ENCODE measurements around the gene CACNA2D2. TPM values are rescaled to one million over a fixed set of nuclear protein-coding genes. Genes with fewer than 3 reads are reported as not detected.

Gene CACNA2D2
- total RNA-seq, 1 donor from 2014 or later: 0.59 TPM

- intact Hi-C loops (cut with micrococcal nuclease): no loop called here
- H3K4me3 Mint-ChIP-seq (ENCODE audit: low read depth): no peak overlapping the region
- H3K27me3 Mint-ChIP-seq (ENCODE audit: low read depth): no peaks in the 10 kb centered on the region
- H3K27ac Mint-ChIP-seq: no peak overlapping the region
- no peak for DNase-seq (ENCODE audit: low spot score)
- no peaks in the 10 kb centered on the region for H3K9me3 Mint-ChIP-seq
- H3K4me1 Mint-ChIP-seq (ENCODE audit: low read depth): no peaks in the 10 kb centered on the region
- H3K36me3 Mint-ChIP-seq (ENCODE audit: low read depth): no peaks in the 10 kb centered on the region
Measured at GRCh38 chr3:50441424-50442217, 61.8 kb downstream of the CACNA2D2 start.

- intact Hi-C loops (cut with micrococcal nuclease): loop anchor here (1.0 to 2.0 kb wide), 2 partner anchors 106 to 179 kb away; no protein-coding TSS in a partner anchor
- Mint-ChIP-seq H3K27ac (no peak overlapping the region), H3K4me1 (ENCODE audit: low read depth) (no peaks in the 10 kb centered on the region), H3K9me3 (no peaks in the 10 kb centered on the region), H3K27me3 (ENCODE audit: low read depth) (no peaks in the 10 kb centered on the region), H3K36me3 (ENCODE audit: low read depth) (no peaks in the 10 kb centered on the region), H3K4me3 (ENCODE audit: low read depth) (no peak overlapping the region)
- peak; percentile 68 for DNase-seq (ENCODE audit: low spot score)
Measured at GRCh38 chr3:50436114-50436674, 67.2 kb downstream of the CACNA2D2 start.

- Mint-ChIP-seq H3K36me3 (ENCODE audit: low read depth) (no peaks in the 10 kb centered on the region), H3K4me3 (ENCODE audit: low read depth) (no peak overlapping the region), H3K27ac (no peak overlapping the region), H3K4me1 (ENCODE audit: low read depth) (no peaks in the 10 kb centered on the region), H3K9me3 (no peaks in the 10 kb centered on the region), H3K27me3 (ENCODE audit: low read depth) (no peaks in the 10 kb centered on the region)
- DNase-seq (ENCODE audit: low spot score): no peak
- intact Hi-C loops (cut with micrococcal nuclease): loop anchor here (1.0 to 2.0 kb wide), 2 partner anchors 107 to 179 kb away; no protein-coding TSS in a partner anchor
Measured at GRCh38 chr3:50435371-50436113, 67.9 kb downstream of the CACNA2D2 start.

DNA sequence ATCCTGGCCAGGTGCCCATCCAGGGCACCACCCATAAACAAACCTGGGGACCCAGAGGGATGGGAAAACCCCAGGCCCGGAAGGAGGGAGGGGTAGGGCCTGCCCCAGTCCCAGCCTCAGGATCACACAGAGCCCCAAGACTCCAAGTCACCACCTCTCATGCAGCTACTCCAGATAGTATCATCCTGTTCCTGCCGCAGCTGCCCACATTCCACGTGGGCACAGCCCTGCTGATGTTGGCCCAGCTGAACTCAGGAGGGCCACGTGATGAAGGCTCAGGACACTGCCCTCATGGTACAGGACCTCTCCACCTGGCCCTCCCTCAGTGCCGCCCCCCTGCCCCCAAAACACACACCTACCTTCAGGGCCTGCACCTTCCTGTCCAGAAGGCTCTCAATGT, 69.5 kb downstream of the CACNA2D2 start:
- H3K36me3 Mint-ChIP-seq (ENCODE audit: low read depth): no peaks in the 10 kb centered on the region
- no peak overlapping the region for H3K27ac Mint-ChIP-seq
- H3K9me3 Mint-ChIP-seq: no peaks in the 10 kb centered on the region
- H3K27me3 Mint-ChIP-seq (ENCODE audit: low read depth): no peaks in the 10 kb centered on the region
- H3K4me3 Mint-ChIP-seq (ENCODE audit: low read depth): no peak overlapping the region
- H3K4me1 Mint-ChIP-seq (ENCODE audit: low read depth): no peaks in the 10 kb centered on the region
- intact Hi-C loops (cut with micrococcal nuclease): no loop called here
- no peak for DNase-seq (ENCODE audit: low spot score)

DNA sequence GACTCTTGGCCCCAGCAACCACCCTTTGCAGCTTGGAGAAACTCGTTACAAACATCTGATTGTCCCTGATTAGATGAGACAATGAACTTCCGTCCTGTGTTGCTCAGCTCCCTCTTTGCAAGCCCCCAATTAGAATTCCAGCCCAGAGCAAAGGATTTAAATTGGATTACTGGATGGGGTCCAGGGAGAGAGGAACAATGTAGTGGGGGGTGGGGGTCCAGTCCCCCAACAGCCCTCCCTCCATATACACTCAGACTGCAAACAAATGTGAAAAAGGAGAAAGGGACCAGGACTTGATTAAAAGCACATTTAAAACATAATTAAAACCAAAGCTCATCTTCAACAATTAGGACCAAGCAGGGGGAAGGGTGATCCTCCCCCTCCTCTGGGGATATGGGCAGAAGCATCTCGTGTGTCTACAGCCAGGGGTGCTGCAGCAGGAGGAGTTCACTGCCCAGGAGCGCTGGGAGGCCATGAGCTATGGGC, 72.4 kb downstream of the CACNA2D2 start:
- no peaks in the 10 kb centered on the region for H3K27me3 Mint-ChIP-seq (ENCODE audit: low read depth)
- no peak overlapping the region for H3K4me3 Mint-ChIP-seq (ENCODE audit: low read depth)
- H3K36me3 Mint-ChIP-seq (ENCODE audit: low read depth): no peaks in the 10 kb centered on the region
- intact Hi-C loops (cut with micrococcal nuclease): no loop called here
- H3K9me3 Mint-ChIP-seq: no peaks in the 10 kb centered on the region
- no peaks in the 10 kb centered on the region for H3K4me1 Mint-ChIP-seq (ENCODE audit: low read depth)
- DNase-seq (ENCODE audit: low spot score): no peak
- H3K27ac Mint-ChIP-seq: no peak overlapping the region

DNA sequence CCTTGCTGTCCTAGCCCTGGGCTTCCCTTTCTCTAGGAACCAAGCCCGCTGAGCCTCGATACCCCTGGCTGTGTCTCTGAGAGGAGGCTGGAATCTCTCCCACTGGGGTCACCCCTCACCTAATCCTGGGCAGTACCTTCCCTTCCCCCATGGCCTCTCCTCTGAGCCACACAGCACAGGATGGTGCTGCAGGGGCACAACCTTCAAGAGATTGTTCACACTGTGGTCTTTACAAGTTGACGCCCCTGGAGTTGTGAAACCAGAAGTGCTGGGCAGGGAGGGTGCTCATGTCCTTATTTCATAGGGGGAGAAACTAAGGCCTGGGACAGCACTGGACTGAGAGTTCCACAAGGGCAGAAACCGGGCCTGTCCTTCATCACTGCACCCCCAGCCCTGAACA, 73.2 kb downstream of the CACNA2D2 start:
- no peak overlapping the region for H3K27ac Mint-ChIP-seq
- H3K27me3 Mint-ChIP-seq (ENCODE audit: low read depth): no peaks in the 10 kb centered on the region
- H3K4me3 Mint-ChIP-seq (ENCODE audit: low read depth): no peak overlapping the region
- no peaks in the 10 kb centered on the region for H3K4me1 Mint-ChIP-seq (ENCODE audit: low read depth)
- H3K9me3 Mint-ChIP-seq: no peaks in the 10 kb centered on the region
- no peak for DNase-seq (ENCODE audit: low spot score)
- no peaks in the 10 kb centered on the region for H3K36me3 Mint-ChIP-seq (ENCODE audit: low read depth)
- intact Hi-C loops (cut with micrococcal nuclease): no loop called here

GRCh38 chr3:50428007-50428633, 75.3 kb downstream of the CACNA2D2 start:
- H3K9me3 Mint-ChIP-seq: no peaks in the 10 kb centered on the region
- intact Hi-C loops (cut with micrococcal nuclease): no loop called here
- H3K27me3 Mint-ChIP-seq (ENCODE audit: low read depth): no peaks in the 10 kb centered on the region
- no peaks in the 10 kb centered on the region for H3K4me1 Mint-ChIP-seq (ENCODE audit: low read depth)
- H3K27ac Mint-ChIP-seq: no peak overlapping the region
- DNase-seq (ENCODE audit: low spot score): no peak
- H3K4me3 Mint-ChIP-seq (ENCODE audit: low read depth): no peak overlapping the region
- no peaks in the 10 kb centered on the region for H3K36me3 Mint-ChIP-seq (ENCODE audit: low read depth)

DNA sequence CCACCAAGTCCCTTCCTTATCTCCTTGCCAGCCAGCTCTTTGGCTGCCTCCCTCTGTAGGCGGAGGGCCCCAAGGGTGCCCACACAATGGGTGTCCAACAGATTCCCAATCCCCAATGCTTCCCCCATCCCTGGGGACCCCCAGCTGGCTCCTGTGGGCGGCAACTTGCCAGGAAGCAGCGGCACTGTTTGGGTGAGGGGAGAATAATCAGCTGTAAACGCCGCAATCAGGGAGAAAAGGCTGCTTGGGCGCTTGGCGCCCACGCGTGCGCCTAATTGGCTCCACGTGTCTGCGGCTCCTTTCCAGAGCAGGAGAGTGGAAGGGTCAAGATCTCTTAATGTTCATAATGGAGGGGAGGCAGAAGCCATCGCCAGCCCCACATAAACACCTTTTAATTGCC, 76.2 kb downstream of the CACNA2D2 start:
- Mint-ChIP-seq H3K4me3 (ENCODE audit: low read depth) (no peak overlapping the region), H3K27me3 (ENCODE audit: low read depth) (no peaks in the 10 kb centered on the region), H3K9me3 (no peaks in the 10 kb centered on the region), H3K4me1 (ENCODE audit: low read depth) (no peaks in the 10 kb centered on the region), H3K27ac (no peak overlapping the region), H3K36me3 (ENCODE audit: low read depth) (no peaks in the 10 kb centered on the region)
- intact Hi-C loops (cut with micrococcal nuclease): no loop called here
- DNase-seq (ENCODE audit: low spot score): no peak

DNA sequence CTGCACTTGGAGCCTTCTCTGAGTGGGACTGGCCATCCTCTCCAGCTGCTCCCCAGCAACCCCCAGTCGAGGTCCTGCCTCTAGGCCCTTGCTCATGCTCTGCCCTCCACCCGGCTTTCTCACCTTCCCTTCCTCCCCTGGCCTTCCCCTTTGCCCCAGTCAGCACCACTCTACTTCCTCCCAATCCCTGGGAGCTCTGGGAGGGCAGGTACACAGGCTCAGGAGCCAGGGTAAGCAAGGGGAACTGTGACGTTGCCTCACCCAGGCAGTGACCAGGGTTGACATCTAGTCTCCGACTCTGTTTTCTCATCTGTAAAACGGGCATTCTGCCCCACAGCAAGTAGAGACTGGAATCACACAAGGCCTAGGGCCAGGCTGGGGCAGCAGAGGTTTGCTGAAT, 77.5 kb downstream of the CACNA2D2 start:
- Mint-ChIP-seq H3K9me3 (no peaks in the 10 kb centered on the region), H3K36me3 (ENCODE audit: low read depth) (no peaks in the 10 kb centered on the region), H3K27me3 (ENCODE audit: low read depth) (no peaks in the 10 kb centered on the region), H3K27ac (no peak overlapping the region), H3K4me3 (ENCODE audit: low read depth) (no peak overlapping the region), H3K4me1 (ENCODE audit: low read depth) (no peaks in the 10 kb centered on the region)
- DNase-seq (ENCODE audit: low spot score): no peak
- intact Hi-C loops (cut with micrococcal nuclease): no loop called here

GRCh38 chr3:50423543-50423942, 79.9 kb downstream of the CACNA2D2 start:
- H3K36me3 Mint-ChIP-seq (ENCODE audit: low read depth): no peaks in the 10 kb centered on the region
- H3K4me3 Mint-ChIP-seq (ENCODE audit: low read depth): no peak overlapping the region
- no peaks in the 10 kb centered on the region for H3K27me3 Mint-ChIP-seq (ENCODE audit: low read depth)
- no peaks in the 10 kb centered on the region for H3K4me1 Mint-ChIP-seq (ENCODE audit: low read depth)
- H3K9me3 Mint-ChIP-seq: no peaks in the 10 kb centered on the region
- intact Hi-C loops (cut with micrococcal nuclease): no loop called here
- no peak overlapping the region for H3K27ac Mint-ChIP-seq
- DNase-seq (ENCODE audit: low spot score): no peak

DNA sequence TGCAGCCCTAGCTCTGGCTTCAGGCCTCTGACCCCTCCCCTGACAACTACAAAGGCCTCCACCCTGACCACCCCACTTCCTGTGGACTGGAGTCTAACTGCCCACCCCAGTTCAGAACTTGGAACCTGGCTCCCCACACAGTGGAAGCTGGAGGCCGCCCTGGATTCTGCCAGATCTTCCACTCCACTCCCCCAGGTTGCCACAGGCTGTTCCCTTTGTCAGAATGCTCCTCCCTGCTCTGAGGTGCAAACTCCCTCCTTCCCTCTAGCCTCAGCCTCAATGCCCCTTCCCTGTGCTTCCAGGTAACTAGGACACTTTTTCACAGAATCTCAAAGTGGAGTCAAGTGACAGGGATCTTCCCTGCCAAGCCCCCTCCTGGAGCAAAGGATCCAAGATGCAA, 81.3 kb downstream of the CACNA2D2 start:
- H3K9me3 Mint-ChIP-seq: no peaks in the 10 kb centered on the region

DNA sequence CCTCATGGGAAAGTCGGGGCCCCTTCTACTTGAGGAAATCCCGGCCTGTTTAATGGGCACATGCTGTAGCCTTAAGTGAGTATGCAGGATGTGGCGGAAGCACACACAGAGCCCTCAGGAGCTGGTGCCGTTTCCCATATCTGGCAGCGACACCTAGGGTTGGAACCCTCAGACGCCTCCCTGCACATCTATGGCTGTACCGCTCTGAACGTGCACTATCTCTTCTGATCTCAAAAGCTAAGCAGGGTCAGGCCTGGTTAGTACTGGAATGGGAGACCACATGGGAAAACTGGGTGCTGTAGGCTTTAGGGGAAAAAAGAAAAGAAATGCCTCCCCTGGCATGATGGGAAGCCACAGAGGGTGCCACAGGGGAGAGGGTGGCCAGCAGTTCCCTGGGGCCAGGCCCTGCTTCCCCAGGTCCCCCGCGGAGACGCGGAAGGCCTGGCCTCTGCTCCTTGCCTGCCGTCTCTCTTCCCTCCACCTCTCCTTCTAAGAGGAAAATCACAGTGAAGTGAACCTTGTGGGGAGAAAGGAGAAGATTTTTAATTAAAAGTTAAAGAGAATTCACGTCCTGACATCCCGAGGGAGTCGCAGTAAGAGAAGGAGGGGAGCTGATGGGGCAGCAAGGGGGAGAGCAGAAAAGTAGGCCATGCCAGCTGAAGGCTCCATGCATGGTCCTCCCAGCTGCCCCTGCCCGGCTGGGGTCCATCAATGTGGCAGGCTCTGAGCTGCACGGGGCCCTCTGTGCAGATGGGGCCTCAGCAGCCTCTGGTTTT, 83.7 kb downstream of the CACNA2D2 start:
- intact Hi-C loops (cut with micrococcal nuclease): no loop called here
- DNase-seq (ENCODE audit: low spot score): no peak
- H3K4me1 Mint-ChIP-seq (ENCODE audit: low read depth): no peaks in the 10 kb centered on the region
- no peaks in the 10 kb centered on the region for H3K9me3 Mint-ChIP-seq
- no peaks in the 10 kb centered on the region for H3K27me3 Mint-ChIP-seq (ENCODE audit: low read depth)
- H3K27ac Mint-ChIP-seq: no peak overlapping the region
- no peak overlapping the region for H3K4me3 Mint-ChIP-seq (ENCODE audit: low read depth)
- H3K36me3 Mint-ChIP-seq (ENCODE audit: low read depth): no peaks in the 10 kb centered on the region

More for the DNA sequence above, 81.3 kb downstream of the CACNA2D2 start:
- Mint-ChIP-seq H3K4me3 (ENCODE audit: low read depth) (no peak overlapping the region), H3K36me3 (ENCODE audit: low read depth) (no peaks in the 10 kb centered on the region), H3K27ac (no peak overlapping the region), H3K4me1 (ENCODE audit: low read depth) (no peaks in the 10 kb centered on the region), H3K27me3 (ENCODE audit: low read depth) (no peaks in the 10 kb centered on the region)
- intact Hi-C loops (cut with micrococcal nuclease): no loop called here
- no peak for DNase-seq (ENCODE audit: low spot score)
